Liver (tissue), 9 donors: ENCODE measurements around the gene APOBEC3C. TPM values are rescaled to one million over a fixed set of nuclear protein-coding genes. Genes with fewer than 3 reads are reported as not detected.
"Not testable (repeated sequence)": the region's sequence is repeated elsewhere in the genome, so short reads cannot be mapped to it uniquely, and the experiment has no call there.

Experiments
- DNase-seq: peaks from one replicate; pipeline ENCODE4 v3.0.0-alpha.2; 2017; ENCODE audit warnings: low spot score
- H3K27ac ChIP-seq, 2 donors: one replicate each; pipeline ENCODE4 v1.7.0; 2013; ENCODE audit warnings: inconsistent platforms in 2 of 2, low read length in 2 of 2, control low read depth in 1 of 2, low read depth in 1 of 2, mild to moderate bottlenecking in 1 of 2
- H3K27me3 ChIP-seq, 4 donors: one replicate each; pipeline versions ENCODE4 v1.6.1 to v1.7.0; 2013; ENCODE audit warnings: low read length in 3 of 4, inconsistent platforms in 1 of 4, mild to moderate bottlenecking in 1 of 4, moderate library complexity in 1 of 4; ENCODE audit not compliant: control insufficient read depth in 4 of 4, insufficient read depth in 4 of 4
- H3K36me3 ChIP-seq, 4 donors: one replicate each; pipeline versions ENCODE4 v1.6.1 to v1.7.0; 2013; ENCODE audit warnings: low read length in 3 of 4, mild to moderate bottlenecking in 3 of 4, low read depth in 1 of 4, moderate library complexity in 1 of 4; ENCODE audit not compliant: control insufficient read depth in 4 of 4, insufficient read depth in 3 of 4
- H3K4me1 ChIP-seq, 4 donors: one replicate each; pipeline versions ENCODE4 v1.6.1 to v1.7.0; 2013; ENCODE audit warnings: low read length in 3 of 4, mild to moderate bottlenecking in 3 of 4, moderate library complexity in 1 of 4; ENCODE audit not compliant: control insufficient read depth in 4 of 4, insufficient read depth in 4 of 4
- H3K4me3 ChIP-seq, 3 donors: one replicate each; pipeline versions ENCODE4 v1.6.1 to v1.7.0; 2013; ENCODE audit warnings: low read length in 3 of 3, control low read depth in 1 of 3, low read depth in 1 of 3, mild to moderate bottlenecking in 1 of 3
- H3K9ac ChIP-seq, 2 donors: one replicate each; pipeline ENCODE4 v1.7.0; 2013; ENCODE audit warnings: low read length in 2 of 2, mild to moderate bottlenecking in 2 of 2, moderate library complexity in 2 of 2, control low read depth in 1 of 2, low read depth in 1 of 2
- H3K9me3 ChIP-seq, 4 donors: one replicate each; pipeline versions ENCODE4 v1.6.1 to v1.7.0; 2013; ENCODE audit warnings: low read length in 3 of 4; ENCODE audit not compliant: control insufficient read depth in 4 of 4
- CTCF ChIP-seq: fragments of 150-350 bp; IDR thresholded peaks from 2 replicates; pipeline ENCODE4 v1.5.1; 2017; ENCODE audit warnings: improper control_type of control experiment, low read depth, low read length; ENCODE audit not compliant: missing input control
- GABPA ChIP-seq, 2 donors: IDR thresholded peaks in 1 of 2; conservative IDR thresholded peaks in 1 of 2; 2 replicates each; pipeline ENCODE4 v1.6.1; 2016; ENCODE audit warnings: antibody characterized with exemption in 2 of 2, mild to moderate bottlenecking in 1 of 2, moderate library complexity in 1 of 2
- MAX ChIP-seq: IDR thresholded peaks from 2 replicates; pipeline ENCODE4 v1.6.1; 2016; ENCODE audit warnings: antibody characterized with exemption
- REST ChIP-seq: IDR thresholded peaks from 2 replicates; pipeline ENCODE4 v1.6.1; 2016; ENCODE audit warnings: antibody characterized with exemption, mild to moderate bottlenecking
- WGBS: extraction: QIAGEN DNeasy Blood & Tissue Kit; methylation state at CpG from one replicate; pipeline ENCODE4 v1.1.7; 2013; 5-methylcytosine and 5-hydroxymethylcytosine counted together
- polyA plus RNA-seq, 2 donors: library from polyadenylated mRNA; stranded (reverse) in 1 of 2; unstranded in 1 of 2; fragments of 200-250 nt in 1 of 2; fragments of >200 nt in 1 of 2; fragmentation: Nextera tagmentation in 1 of 2; extraction: Ambion mirVana in 1 of 2; gene quantifications; one replicate each; pipeline versions ENCODE4 v1.2.1 to v1.2.3, GENCODE V29; 2013 to 2015
- total RNA-seq, 2 donors: library from RNA; depleted of rRNA; stranded (reverse); fragments of >200 nt; gene quantifications; one replicate each; pipeline ENCODE4 v1.2.3, GENCODE V29; 2014
- donor health status: healthy.
- donor health status: healthy.
- donor health status: healthy.
- donor health status: healthy.
- donor health status: healthy.

The APOBEC3C gene
- total and polyA plus RNA-seq, 4 donors = 1.2 to 11.9 (median 3.7) TPM

GRCh38 chr22:39041908-39042307 is 27.9 kb downstream of the APOBEC3C start:
- H3K4me3 ChIP-seq = no peak overlapping the region
- TF ChIP-seq MAX (no peak), GABPA (IDR thresholded peaks at IDR 0.05 in 1 of 2, conservative IDR thresholded peaks at IDR 0.05 in 1 of 2) (no peak)
- H3K27me3 ChIP-seq = no peaks in the 10 kb centered on the region
- H3K4me1 ChIP-seq = peaks cover 0 to 8% (median 6%) of the 10 kb centered on the region in 4 donors
- H3K36me3 ChIP-seq = no peaks in the 10 kb centered on the region
- no peak for DNase-seq
- no peak overlapping the region for H3K9ac ChIP-seq
- no peaks in the 10 kb centered on the region for H3K9me3 ChIP-seq
- no peak overlapping the region for H3K27ac ChIP-seq
- WGBS = 95% methylated on average over 7 of the region's 7 CpGs

GRCh38 chr22:39043063-39043462 is 29.0 kb downstream of the APOBEC3C start:
- 96% methylated on average over 18 of the region's 18 CpGs for WGBS
- DNase-seq, H3K4me3 ChIP-seq, H3K36me3 ChIP-seq, H3K4me1 ChIP-seq, H3K27me3 ChIP-seq, H3K9me3 ChIP-seq, H3K9ac ChIP-seq, H3K27ac ChIP-seq: not testable (repeated sequence)

GRCh38 chr22:39045136-39045535 is 31.1 kb downstream of the APOBEC3C start:
- H3K27me3 ChIP-seq, H3K9me3 ChIP-seq, H3K36me3 ChIP-seq, H3K9ac ChIP-seq, H3K4me1 ChIP-seq, H3K27ac ChIP-seq, DNase-seq, H3K4me3 ChIP-seq: not testable (repeated sequence)
- 83% methylated on average over 14 of the region's 14 CpGs for WGBS

- H3K9me3 ChIP-seq, H3K36me3 ChIP-seq, H3K9ac ChIP-seq, H3K4me3 ChIP-seq, H3K4me1 ChIP-seq, H3K27me3 ChIP-seq, DNase-seq, H3K27ac ChIP-seq: not testable (repeated sequence)
- 85% methylated on average over 7 of the region's 7 CpGs for WGBS
These were observed 35.4 kb downstream of the APOBEC3C start for GRCh38 chr22:39049486-39049885.

GRCh38 chr22:39051844-39052495 is 37.9 kb downstream of the APOBEC3C start:
- not testable (repeated sequence) for H3K9me3 ChIP-seq, H3K9ac ChIP-seq, H3K27ac ChIP-seq, H3K36me3 ChIP-seq, H3K27me3 ChIP-seq, H3K4me1 ChIP-seq, H3K4me3 ChIP-seq, DNase-seq
- WGBS = 81% methylated on average over 16 of the region's 18 CpGs

GRCh38 chr22:39055658-39056057 is 41.6 kb downstream of the APOBEC3C start:
- WGBS = 93% methylated on average over 11 of the region's 11 CpGs
- no peak for DNase-seq
- H3K27ac ChIP-seq = no peak overlapping the region
- H3K27me3 ChIP-seq = no peaks in the 10 kb centered on the region
- no peaks in the 10 kb centered on the region for H3K9me3 ChIP-seq
- H3K9ac ChIP-seq = no peak overlapping the region
- H3K36me3 ChIP-seq = no peaks in the 10 kb centered on the region
- no peak overlapping the region for H3K4me3 ChIP-seq
- peaks cover 0 to 2% (median 0%) of the 10 kb centered on the region in 4 donors for H3K4me1 ChIP-seq
- TF ChIP-seq REST (no peak), CTCF (no peak)
